GM23338 (cell line): ENCODE data around the gene SENP8. TPM values are rescaled to one million over a fixed set of nuclear protein-coding genes. Genes with fewer than 3 reads are reported as not detected.

Experiments used
- ATAC-seq: fragments of 200-7000 bp; cut with Tn5 transposase; 3 replicates; pipeline ENCODE4 v1.9.1; 2020
- DNase-seq: peaks from one replicate; pipeline ENCODE4 v3.0.0-alpha.2; 2015; ENCODE audit warnings: low spot score
- H2AFZ ChIP-seq: fragments of 200-600 bp; sonication (generic); 2 replicates; pipeline ENCODE4 v1.8.0; 2016; ENCODE audit warnings: antibody characterized with exemption, mild to moderate bottlenecking, moderate library complexity
- H3F3A ChIP-seq: fragments of 200-600 bp; sonication (generic); replicated peaks from 2 replicates; pipeline ENCODE4 v1.8.0; 2017; ENCODE audit warnings: antibody characterized with exemption, mixed run types, low read depth
- H3K27ac ChIP-seq: fragments of 200-600 bp; sonication (generic); 2 replicates; pipeline ENCODE4 v1.6.1; 2016; ENCODE audit warnings: low read depth
- H3K27me3 ChIP-seq: fragments of 200-600 bp; sonication (generic); 2 replicates; pipeline ENCODE4 v1.8.0; 2016; ENCODE audit warnings: mild to moderate bottlenecking, mixed run types, moderate library complexity; ENCODE audit not compliant: insufficient read depth
- H3K36me3 ChIP-seq: fragments of 200-600 bp; sonication (generic); 2 replicates; pipeline ENCODE4 v1.8.0; 2016; ENCODE audit warnings: mild to moderate bottlenecking; ENCODE audit not compliant: insufficient read depth
- H3K4me1 ChIP-seq: fragments of 200-600 bp; sonication (generic); 2 replicates; pipeline ENCODE4 v1.8.0; 2016; ENCODE audit warnings: mild to moderate bottlenecking, moderate library complexity; ENCODE audit not compliant: insufficient read depth
- H3K4me2 ChIP-seq: fragments of 200-600 bp; sonication (generic); 2 replicates; pipeline ENCODE4 v1.7.1; 2017; ENCODE audit warnings: mixed run types
- H3K4me3 ChIP-seq: fragments of 200-600 bp; sonication (generic); 2 replicates; pipeline ENCODE4 v1.6.1; 2016; ENCODE audit warnings: mixed run types
- H3K79me2 ChIP-seq: fragments of 200-600 bp; sonication (generic); replicated peaks from 2 replicates; pipeline ENCODE4 v1.8.0; 2017; ENCODE audit warnings: mild to moderate bottlenecking; ENCODE audit not compliant: insufficient read depth
- H3K9me2 ChIP-seq: fragments of 200-600 bp; sonication (generic); 2 replicates; pipeline ENCODE4 v1.8.0; 2017; ENCODE audit not compliant: insufficient read depth
- H4K20me1 ChIP-seq: fragments of 200-600 bp; sonication (generic); replicated peaks from 2 replicates; pipeline ENCODE4 v1.8.0; 2017; ENCODE audit warnings: mild to moderate bottlenecking; ENCODE audit not compliant: insufficient read depth
- H3K27ac Mint-ChIP-seq: 2 replicates; pipeline ENCODE4 v1.8.0; 2020; ENCODE audit warnings: inconsistent platforms, mild to moderate bottlenecking, moderate library complexity, mixed read lengths
- H3K27me3 Mint-ChIP-seq: 3 replicates; pipeline ENCODE4 v1.8.0; 2022; ENCODE audit warnings: low read depth, mild to moderate bottlenecking, moderate library complexity, mixed read lengths, inconsistent platforms; ENCODE audit not compliant: insufficient read depth, poor library complexity
- H3K36me3 Mint-ChIP-seq: 3 replicates; pipeline ENCODE4 v1.8.0; 2021; ENCODE audit warnings: low read depth, mild to moderate bottlenecking, inconsistent platforms, moderate library complexity, mixed read lengths
- H3K4me1 Mint-ChIP-seq: 3 replicates; pipeline ENCODE4 v1.8.0; 2020; ENCODE audit warnings: mild to moderate bottlenecking, inconsistent platforms, mixed read lengths
- H3K4me3 Mint-ChIP-seq: 3 replicates; pipeline ENCODE4 v1.8.0; 2021; ENCODE audit warnings: moderate library complexity, mild to moderate bottlenecking, inconsistent platforms, mixed read lengths
- H3K9me3 Mint-ChIP-seq: 3 replicates; pipeline ENCODE4 v1.8.0; 2020; ENCODE audit warnings: moderate library complexity, mild to moderate bottlenecking, inconsistent platforms, mixed read lengths
- STAT1 ChIP-seq: IDR thresholded peaks from one replicate; pipeline ENCODE4 v1.6.1; 2016; ENCODE audit warnings: antibody characterized with exemption; ENCODE audit not compliant: unreplicated experiment
- ZNF114 ChIP-seq: fragments of 250-450 bp; sonication (Bioruptor Pico); IDR thresholded peaks from 2 replicates; pipeline ENCODE4 v1.5.0; 2020; ENCODE audit warnings: mild to moderate bottlenecking, moderate library complexity
- ZNF331 ChIP-seq: fragments of 250-450 bp; sonication (Bioruptor Pico); IDR thresholded peaks from 2 replicates; pipeline ENCODE4 v1.5.0; 2020; ENCODE audit warnings: low read depth, mild to moderate bottlenecking, moderate library complexity
- polyA plus RNA-seq: library from polyadenylated mRNA; unstranded; fragments of >200 nt; fragmentation: Nextera tagmentation; extraction: Ambion mirVana; gene quantifications from 2 replicates; pipeline ENCODE4 v1.2.1, GENCODE V29; 2016
- total RNA-seq: library from RNA; depleted of rRNA; stranded (reverse); fragments of >200 nt; shearing (Covaris generic); gene quantifications from 2 replicates; pipeline ENCODE4 v1.2.3, GENCODE V29; 2014
- TF ChIP-seq, protein P1 (sequence below): fragments of 250-450 bp; sonication (Bioruptor Pico); IDR thresholded peaks from 2 replicates; pipeline ENCODE4 v1.5.0; 2020; ENCODE audit warnings: mild to moderate bottlenecking, moderate library complexity
- TF ChIP-seq, protein P2 (sequence below): IDR thresholded peaks from 2 replicates; pipeline ENCODE4 v1.6.1; 2016; ENCODE audit warnings: antibody characterized with exemption

SENP8 gene
- total and polyA plus RNA-seq, 2 experiments from 2014 or later: 3.1 to 7.7 TPM

DNA sequence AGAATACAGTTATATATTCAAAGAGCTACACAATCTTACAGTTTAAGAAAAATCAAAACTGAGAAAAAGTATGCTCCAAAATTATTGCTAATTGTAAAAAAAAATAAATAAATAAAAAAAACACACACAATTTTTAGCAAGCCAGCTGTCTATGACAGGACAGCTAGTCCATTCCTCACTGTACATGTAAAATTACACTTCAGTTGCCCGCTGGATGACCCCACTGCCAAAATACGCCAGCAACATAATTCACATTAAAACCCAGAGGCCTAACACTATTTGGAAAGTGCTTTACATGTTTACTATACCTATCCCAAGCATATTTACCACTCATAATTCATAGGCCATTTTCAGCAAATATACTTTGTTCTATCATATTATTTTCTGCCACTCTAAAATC, 6.1 kb upstream of the SENP8 start (continued):
- TF ChIP-seq, protein P1, sequence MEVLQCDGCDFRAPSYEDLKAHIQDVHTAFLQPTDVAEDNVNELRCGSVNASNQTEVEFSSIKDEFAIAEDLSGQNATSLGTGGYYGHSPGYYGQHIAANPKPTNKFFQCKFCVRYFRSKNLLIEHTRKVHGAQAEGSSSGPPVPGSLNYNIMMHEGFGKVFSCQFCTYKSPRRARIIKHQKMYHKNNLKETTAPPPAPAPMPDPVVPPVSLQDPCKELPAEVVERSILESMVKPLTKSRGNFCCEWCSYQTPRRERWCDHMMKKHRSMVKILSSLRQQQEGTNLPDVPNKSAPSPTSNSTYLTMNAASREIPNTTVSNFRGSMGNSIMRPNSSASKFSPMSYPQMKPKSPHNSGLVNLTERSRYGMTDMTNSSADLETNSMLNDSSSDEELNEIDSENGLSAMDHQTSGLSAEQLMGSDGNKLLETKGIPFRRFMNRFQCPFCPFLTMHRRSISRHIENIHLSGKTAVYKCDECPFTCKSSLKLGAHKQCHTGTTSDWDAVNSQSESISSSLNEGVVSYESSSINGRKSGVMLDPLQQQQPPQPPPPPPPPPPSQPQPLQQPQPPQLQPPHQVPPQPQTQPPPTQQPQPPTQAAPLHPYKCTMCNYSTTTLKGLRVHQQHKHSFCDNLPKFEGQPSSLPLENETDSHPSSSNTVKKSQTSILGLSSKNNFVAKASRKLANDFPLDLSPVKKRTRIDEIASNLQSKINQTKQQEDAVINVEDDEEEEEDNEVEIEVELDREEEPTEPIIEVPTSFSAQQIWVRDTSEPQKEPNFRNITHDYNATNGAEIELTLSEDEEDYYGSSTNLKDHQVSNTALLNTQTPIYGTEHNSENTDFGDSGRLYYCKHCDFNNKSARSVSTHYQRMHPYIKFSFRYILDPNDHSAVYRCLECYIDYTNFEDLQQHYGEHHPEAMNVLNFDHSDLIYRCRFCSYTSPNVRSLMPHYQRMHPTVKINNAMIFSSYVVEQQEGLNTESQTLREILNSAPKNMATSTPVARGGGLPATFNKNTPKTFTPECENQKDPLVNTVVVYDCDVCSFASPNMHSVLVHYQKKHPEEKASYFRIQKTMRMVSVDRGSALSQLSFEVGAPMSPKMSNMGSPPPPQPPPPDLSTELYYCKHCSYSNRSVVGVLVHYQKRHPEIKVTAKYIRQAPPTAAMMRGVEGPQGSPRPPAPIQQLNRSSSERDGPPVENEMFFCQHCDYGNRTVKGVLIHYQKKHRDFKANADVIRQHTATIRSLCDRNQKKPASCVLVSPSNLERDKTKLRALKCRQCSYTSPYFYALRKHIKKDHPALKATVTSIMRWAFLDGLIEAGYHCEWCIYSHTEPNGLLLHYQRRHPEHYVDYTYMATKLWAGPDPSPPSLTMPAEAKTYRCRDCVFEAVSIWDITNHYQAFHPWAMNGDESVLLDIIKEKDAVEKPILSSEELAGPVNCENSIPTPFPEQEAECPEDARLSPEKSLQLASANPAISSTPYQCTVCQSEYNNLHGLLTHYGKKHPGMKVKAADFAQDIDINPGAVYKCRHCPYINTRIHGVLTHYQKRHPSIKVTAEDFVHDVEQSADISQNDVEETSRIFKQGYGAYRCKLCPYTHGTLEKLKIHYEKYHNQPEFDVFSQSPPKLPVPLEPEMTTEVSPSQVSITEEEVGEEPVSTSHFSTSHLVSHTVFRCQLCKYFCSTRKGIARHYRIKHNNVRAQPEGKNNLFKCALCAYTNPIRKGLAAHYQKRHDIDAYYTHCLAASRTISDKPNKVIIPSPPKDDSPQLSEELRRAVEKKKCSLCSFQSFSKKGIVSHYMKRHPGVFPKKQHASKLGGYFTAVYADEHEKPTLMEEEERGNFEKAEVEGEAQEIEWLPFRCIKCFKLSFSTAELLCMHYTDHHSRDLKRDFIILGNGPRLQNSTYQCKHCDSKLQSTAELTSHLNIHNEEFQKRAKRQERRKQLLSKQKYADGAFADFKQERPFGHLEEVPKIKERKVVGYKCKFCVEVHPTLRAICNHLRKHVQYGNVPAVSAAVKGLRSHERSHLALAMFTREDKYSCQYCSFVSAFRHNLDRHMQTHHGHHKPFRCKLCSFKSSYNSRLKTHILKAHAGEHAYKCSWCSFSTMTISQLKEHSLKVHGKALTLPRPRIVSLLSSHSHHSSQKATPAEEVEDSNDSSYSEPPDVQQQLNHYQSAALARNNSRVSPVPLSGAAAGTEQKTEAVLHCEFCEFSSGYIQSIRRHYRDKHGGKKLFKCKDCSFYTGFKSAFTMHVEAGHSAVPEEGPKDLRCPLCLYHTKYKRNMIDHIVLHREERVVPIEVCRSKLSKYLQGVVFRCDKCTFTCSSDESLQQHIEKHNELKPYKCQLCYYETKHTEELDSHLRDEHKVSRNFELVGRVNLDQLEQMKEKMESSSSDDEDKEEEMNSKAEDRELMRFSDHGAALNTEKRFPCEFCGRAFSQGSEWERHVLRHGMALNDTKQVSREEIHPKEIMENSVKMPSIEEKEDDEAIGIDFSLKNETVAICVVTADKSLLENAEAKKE (CRISPR knock-in tag): no peak
- TF ChIP-seq ZNF114 (no peak), STAT1 (no peak)
- TF ChIP-seq, protein P2, sequence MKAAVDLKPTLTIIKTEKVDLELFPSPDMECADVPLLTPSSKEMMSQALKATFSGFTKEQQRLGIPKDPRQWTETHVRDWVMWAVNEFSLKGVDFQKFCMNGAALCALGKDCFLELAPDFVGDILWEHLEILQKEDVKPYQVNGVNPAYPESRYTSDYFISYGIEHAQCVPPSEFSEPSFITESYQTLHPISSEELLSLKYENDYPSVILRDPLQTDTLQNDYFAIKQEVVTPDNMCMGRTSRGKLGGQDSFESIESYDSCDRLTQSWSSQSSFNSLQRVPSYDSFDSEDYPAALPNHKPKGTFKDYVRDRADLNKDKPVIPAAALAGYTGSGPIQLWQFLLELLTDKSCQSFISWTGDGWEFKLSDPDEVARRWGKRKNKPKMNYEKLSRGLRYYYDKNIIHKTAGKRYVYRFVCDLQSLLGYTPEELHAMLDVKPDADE: no peak

DNA sequence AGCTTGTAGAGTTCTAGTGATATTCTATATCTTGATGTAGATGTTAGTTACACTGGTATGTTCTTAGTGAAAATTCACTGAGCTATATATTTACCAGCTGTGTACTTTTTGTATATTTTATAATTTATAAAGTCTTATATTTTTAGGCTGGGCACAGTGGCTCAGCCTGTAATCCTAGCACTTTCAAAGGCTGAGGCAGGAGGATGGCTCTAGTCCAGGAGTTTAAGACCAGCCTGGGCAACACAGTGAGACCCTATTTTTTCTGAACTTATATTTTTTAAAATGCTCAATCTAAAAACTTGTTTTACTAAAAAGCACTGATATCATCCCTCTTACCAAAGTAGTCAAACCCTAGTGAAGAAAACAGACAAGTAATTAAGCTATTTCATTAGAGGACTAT, 5.4 kb upstream of the SENP8 start:
- Mint-ChIP-seq H3K4me1 (peaks cover 11% of the 10 kb centered on the region), H3K9me3 (no peaks in the 10 kb centered on the region), H3K36me3 (no peaks in the 10 kb centered on the region; the same call in 2 of the 3 replicates), H3K27me3 (peaks cover 2% of the 10 kb centered on the region), H3K4me3 (no peak overlapping the region), H3K27ac (no peak overlapping the region)
- Histone ChIP-seq H3F3A (no peaks in the 10 kb centered on the region), H3K27me3 (no peaks in the 10 kb centered on the region), H3K4me1 (0 out of 2 replicates have a peak, but pooled peaks cover 3% of the 10 kb centered on the region), H3K27ac (no peak overlapping the region), H3K9me2 (no peaks in the 10 kb centered on the region), H2AFZ (no peak overlapping the region), H3K36me3 (no peaks in the 10 kb centered on the region), H3K79me2 (peaks cover 70% of the 10 kb centered on the region), H3K4me3 (no peak overlapping the region), H4K20me1 (peaks cover 9% of the 10 kb centered on the region; the same call in 1 of the 2 replicates), H3K4me2 (no peak overlapping the region)
- no peak for ATAC-seq
- no peak for DNase-seq
- TF ChIP-seq ZNF331: no peak
